ENCODE results near the gene TNNT2. TPM values are rescaled to one million over a fixed set of nuclear protein-coding genes. Genes with fewer than 3 reads are reported as not detected.

The TNNT2 gene
- total RNA-seq, 1 donor from 2014 or later = 0.17 TPM

GRCh38 chr1:201336711-201337450 lies 40.6 kb downstream of the TNNT2 start:
- TF ChIP-seq CTCF (conservative IDR thresholded peaks at IDR 0.05; ENCODE audit: low read depth, low read length) = no peak
- no peak overlapping the region for H3K4me3 ChIP-seq (ENCODE audit: low read depth, low read length)
- DNase-seq (ENCODE audit: low read depth) = no peak

DNA sequence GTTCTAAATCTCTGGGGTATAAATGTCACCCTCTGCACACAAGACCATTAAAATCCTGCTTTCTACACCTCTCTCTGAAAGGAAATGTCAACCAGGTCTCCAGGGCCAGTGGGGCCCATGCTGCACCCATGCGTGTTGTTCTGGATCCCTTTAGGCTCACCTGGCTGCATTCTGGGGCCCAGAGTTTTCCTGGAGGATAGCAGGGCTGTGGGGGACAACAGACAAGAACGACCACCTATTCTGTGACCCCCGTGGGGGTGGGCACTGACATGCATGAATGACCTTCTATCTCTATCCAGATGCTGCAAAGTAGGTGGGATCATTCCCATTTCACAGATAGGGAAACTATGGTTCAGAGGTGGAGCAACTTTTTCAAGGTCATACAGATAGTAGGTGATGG lies 41.6 kb downstream of the TNNT2 start:
- no peak for DNase-seq (ENCODE audit: low read depth)
- no peak for TF ChIP-seq CTCF (conservative IDR thresholded peaks at IDR 0.05; ENCODE audit: low read depth, low read length)

GRCh38 chr1:201335174-201335870 lies 42.2 kb downstream of the TNNT2 start:
- H3K4me3 ChIP-seq (ENCODE audit: low read depth, low read length) = no peak overlapping the region
- no peak for TF ChIP-seq CTCF (conservative IDR thresholded peaks at IDR 0.05; ENCODE audit: low read depth, low read length)
- DNase-seq (ENCODE audit: low read depth) = no peak

More for the DNA sequence above, 41.6 kb downstream of the TNNT2 start:
- no peak overlapping the region for H3K4me3 ChIP-seq (ENCODE audit: low read depth, low read length)

DNA sequence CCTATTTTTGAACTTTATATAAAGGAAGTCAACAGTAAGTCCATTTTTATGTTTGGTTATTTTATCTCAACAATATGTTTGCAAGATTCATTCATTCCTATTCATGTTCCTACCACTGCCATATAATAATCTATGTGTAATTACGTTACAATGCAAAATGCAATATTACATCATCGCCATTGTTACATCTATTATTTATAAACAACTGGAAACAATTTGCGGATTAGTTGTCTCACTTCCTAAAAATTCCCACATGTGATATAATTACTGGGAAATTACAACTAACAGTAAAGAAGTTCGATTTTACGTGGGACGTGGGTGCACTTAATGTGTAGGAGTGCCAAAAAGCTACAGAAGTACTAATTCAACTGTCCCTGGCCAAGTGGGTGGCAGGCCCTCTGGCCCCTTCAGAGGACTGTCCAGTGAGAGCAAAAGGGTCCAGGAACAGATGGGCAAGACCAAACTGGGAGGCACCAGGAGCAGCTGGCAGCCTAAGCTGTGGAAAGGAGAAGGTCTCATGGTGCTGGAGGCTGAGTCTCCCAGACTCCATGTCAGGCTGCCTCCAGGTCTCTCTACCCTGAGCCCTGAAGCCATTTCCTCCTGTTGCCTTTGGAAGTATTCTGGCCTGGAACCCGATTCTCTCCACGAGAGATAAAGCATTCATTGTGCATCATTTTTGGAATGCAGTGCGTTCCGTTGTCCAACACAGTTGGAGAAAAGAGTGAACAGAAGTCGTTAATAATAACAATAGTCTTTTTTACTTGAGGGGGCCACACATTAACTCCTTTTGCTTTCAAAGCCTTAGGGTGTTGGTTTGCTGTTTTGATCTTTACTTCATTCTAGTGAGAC lies 42.9 kb downstream of the TNNT2 start:
- no peak for DNase-seq (ENCODE audit: low read depth)
- no peak overlapping the region for H3K4me3 ChIP-seq (ENCODE audit: low read depth, low read length)
- TF ChIP-seq CTCF (conservative IDR thresholded peaks at IDR 0.05; ENCODE audit: low read depth, low read length) = no peak

DNA sequence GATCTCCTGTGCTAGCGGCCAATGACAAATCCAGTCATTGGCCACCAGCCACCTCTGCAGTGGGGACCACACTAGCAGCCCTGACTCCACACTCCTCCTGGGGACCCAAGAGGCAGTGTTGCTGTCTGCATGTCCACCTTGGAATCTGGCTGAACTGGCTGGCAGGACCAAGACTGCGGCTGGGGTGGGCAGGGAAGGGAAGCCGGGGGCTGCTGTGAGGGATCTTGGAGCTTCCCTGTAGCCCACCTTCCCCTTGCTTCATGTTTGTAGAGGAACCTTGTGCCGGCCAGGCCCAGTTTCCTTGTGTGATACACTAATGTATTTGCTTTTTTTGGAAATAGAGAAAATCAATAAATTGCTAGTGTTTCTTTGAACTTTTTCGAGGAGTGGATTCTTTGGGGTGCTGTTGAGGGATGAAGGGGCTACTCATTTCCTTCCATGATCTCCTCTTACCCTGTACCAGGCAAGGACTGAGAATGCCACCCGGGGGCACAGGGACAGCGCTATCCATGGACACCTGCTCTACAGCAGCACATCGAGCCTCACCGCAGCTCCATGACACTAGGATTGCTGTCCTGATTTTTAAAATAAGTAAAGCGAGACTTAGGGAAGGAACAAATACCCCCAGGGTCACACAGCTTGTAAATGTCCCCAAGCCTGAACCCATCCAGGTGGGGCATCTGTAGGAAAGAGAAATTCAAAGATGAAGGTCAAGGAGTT lies 44.7 kb downstream of the TNNT2 start:
- no peak for TF ChIP-seq CTCF (conservative IDR thresholded peaks at IDR 0.05; ENCODE audit: low read depth, low read length)
- no peak overlapping the region for H3K4me3 ChIP-seq (ENCODE audit: low read depth, low read length)
- no peak for DNase-seq (ENCODE audit: low read depth)

DNA sequence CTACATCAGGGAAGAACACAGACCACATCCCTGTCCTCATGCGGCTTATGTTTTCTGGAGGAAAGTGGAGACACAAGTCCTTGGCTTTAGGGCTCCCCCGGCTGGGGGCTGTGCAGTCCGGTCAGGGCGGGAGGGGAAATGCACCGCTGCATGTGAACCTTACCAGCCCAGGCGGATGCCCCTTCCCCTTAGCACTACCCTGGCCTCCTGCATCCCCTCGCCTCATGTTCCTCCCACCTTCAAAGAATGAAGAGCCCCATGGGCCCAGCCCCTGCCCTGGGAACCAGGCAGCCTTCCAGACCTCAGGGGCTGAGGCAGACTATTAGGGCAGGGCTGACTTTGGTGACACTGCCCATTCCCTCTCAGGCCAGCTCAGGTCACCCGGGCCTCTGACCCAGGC lies 45.5 kb downstream of the TNNT2 start:
- DNase-seq (ENCODE audit: low read depth) = no peak
- no peak for TF ChIP-seq CTCF (conservative IDR thresholded peaks at IDR 0.05; ENCODE audit: low read depth, low read length)
- no peak overlapping the region for H3K4me3 ChIP-seq (ENCODE audit: low read depth, low read length)
